ENCODE results near the gene NSFL1C.

The NSFL1C gene

GRCh38 chr20:1484438-1485116 is 17.9 kb upstream of the NSFL1C start:
- DNase-seq (ENCODE audit: low read depth): no peak

GRCh38 chr20:1479831-1480595 is 13.4 kb upstream of the NSFL1C start:
- DNase-seq (ENCODE audit: low read depth): no peak

GRCh38 chr20:1478566-1478965 is 11.9 kb upstream of the NSFL1C start:
- no peak for DNase-seq (ENCODE audit: low read depth)

GRCh38 chr20:1477896-1478490 is 11.3 kb upstream of the NSFL1C start:
- no peak for DNase-seq (ENCODE audit: low read depth)

- DNase-seq (ENCODE audit: low read depth): no peak
These were observed 8.4 kb upstream of the NSFL1C start for GRCh38 chr20:1474817-1475603.

GRCh38 chr20:1474325-1474724 is 7.7 kb upstream of the NSFL1C start:
- DNase-seq (ENCODE audit: low read depth): no peak

GRCh38 chr20:1473246-1474220 is 6.9 kb upstream of the NSFL1C start:
- no peak for DNase-seq (ENCODE audit: low read depth)

GRCh38 chr20:1472556-1473245 is 6.1 kb upstream of the NSFL1C start:
- no peak for DNase-seq (ENCODE audit: low read depth)

- DNase-seq (ENCODE audit: low read depth): no peak
These were observed 4.6 kb upstream of the NSFL1C start for GRCh38 chr20:1471242-1471641.

- no peak for DNase-seq (ENCODE audit: low read depth)
These were observed 3.4 kb upstream of the NSFL1C start for GRCh38 chr20:1469925-1470571.

GRCh38 chr20:1469306-1469905 is 2.8 kb upstream of the NSFL1C start:
- no peak for DNase-seq (ENCODE audit: low read depth)

- no peak for DNase-seq (ENCODE audit: low read depth)
These were observed 1.5 kb upstream of the NSFL1C start for GRCh38 chr20:1468117-1468624.

GRCh38 chr20:1467355-1468116 is 887 bp upstream of the NSFL1C start:
- DNase-seq (ENCODE audit: low read depth): no peak

- DNase-seq (ENCODE audit: low read depth): no peak
These were observed 369 bp upstream of the NSFL1C start for GRCh38 chr20:1467082-1467354.

- no peak for DNase-seq (ENCODE audit: low read depth)
These were observed 1.0 kb downstream of the NSFL1C start for GRCh38 chr20:1465470-1466210.

GRCh38 chr20:1463971-1464570 is 2.6 kb downstream of the NSFL1C start:
- no peak for DNase-seq (ENCODE audit: low read depth)

GRCh38 chr20:1462834-1463233 is 3.8 kb downstream of the NSFL1C start:
- DNase-seq (ENCODE audit: low read depth): no peak

- DNase-seq (ENCODE audit: low read depth): no peak
These were observed 4.6 kb downstream of the NSFL1C start for GRCh38 chr20:1462001-1462400.
